OCI-LY3 (cell line): ENCODE measurements around the gene TMEM8B.

Source experiments
- H2AFZ ChIP-seq: fragments of 200-600, 300-600 bp; shearing (Covaris generic); 2 replicates; pipeline ENCODE4 v1.6.0; 2014; ENCODE audit warnings: antibody characterized with exemption, low read depth, low read length
- H3K27ac ChIP-seq: fragments of 200-600, 300-600 bp; sonication (generic); 2 replicates; pipeline ENCODE4 v1.5.1; 2014; ENCODE audit warnings: mild to moderate bottlenecking, low read length, moderate library complexity, mixed read lengths
- H3K27me3 ChIP-seq: fragments of 200-600, 300-600 bp; sonication (generic); 2 replicates; pipeline ENCODE4 v1.6.1; 2014; ENCODE audit warnings: low read depth, low read length, mixed read lengths
- H3K36me3 ChIP-seq: fragments of 200-600, 300-600 bp; sonication (generic); replicated peaks from 2 replicates; pipeline ENCODE3; 2014; ENCODE audit warnings: low read depth, low read length, mixed read lengths
- H3K4me1 ChIP-seq: fragments of 300-600, 200-600 bp; sonication (generic); 2 replicates; pipeline ENCODE4 v1.6.1; 2014; ENCODE audit warnings: low read length, mixed read lengths
- H3K4me2 ChIP-seq: fragments of 200-600, 300-600 bp; sonication (generic); 2 replicates; pipeline ENCODE4 v1.6.1; 2014; ENCODE audit warnings: low read length, mixed read lengths
- H3K4me3 ChIP-seq: fragments of 300-600, 200-600 bp; sonication (generic); 2 replicates; pipeline ENCODE4 v1.5.1; 2014; ENCODE audit warnings: antibody characterized with exemption, mild to moderate bottlenecking, low read length, moderate library complexity
- H3K79me2 ChIP-seq: fragments of 300-600, 200-600 bp; shearing (Covaris generic); 2 replicates; pipeline ENCODE4 v1.6.1; 2014; ENCODE audit warnings: mild to moderate bottlenecking, low read length, mixed read lengths
- H3K9ac ChIP-seq: fragments of 300-600, 200-600 bp; shearing (Covaris generic); 2 replicates; pipeline ENCODE4 v1.6.0; 2014; ENCODE audit warnings: mild to moderate bottlenecking, low read length, moderate library complexity
- H3K9me3 ChIP-seq: fragments of 200-600, 300-600 bp; shearing (Covaris generic); 2 replicates; pipeline ENCODE4 v1.6.1; 2014; ENCODE audit warnings: low read length, mixed read lengths; ENCODE audit not compliant: insufficient read depth
- H4K20me1 ChIP-seq: fragments of 200-600, 300-600 bp; sonication (generic); 2 replicates; pipeline ENCODE4 v1.6.1; 2016; ENCODE audit warnings: low read length, mixed read lengths; ENCODE audit not compliant: insufficient read depth
- EZH2phosphoT487 ChIP-seq: fragments of 200-600 bp; shearing (Covaris generic); IDR thresholded peaks from 2 replicates; pipeline ENCODE4 v1.6.1; 2018; ENCODE audit warnings: antibody characterized with exemption, mixed run types, low read depth
- TF ChIP-seq, protein P1 (sequence below): fragments of 200-600, 300-600 bp; sonication (generic); IDR thresholded peaks from 2 replicates; pipeline ENCODE4 v1.5.1; 2014; ENCODE audit warnings: antibody characterized with exemption, low read length, low read depth

The TMEM8B gene

DNA sequence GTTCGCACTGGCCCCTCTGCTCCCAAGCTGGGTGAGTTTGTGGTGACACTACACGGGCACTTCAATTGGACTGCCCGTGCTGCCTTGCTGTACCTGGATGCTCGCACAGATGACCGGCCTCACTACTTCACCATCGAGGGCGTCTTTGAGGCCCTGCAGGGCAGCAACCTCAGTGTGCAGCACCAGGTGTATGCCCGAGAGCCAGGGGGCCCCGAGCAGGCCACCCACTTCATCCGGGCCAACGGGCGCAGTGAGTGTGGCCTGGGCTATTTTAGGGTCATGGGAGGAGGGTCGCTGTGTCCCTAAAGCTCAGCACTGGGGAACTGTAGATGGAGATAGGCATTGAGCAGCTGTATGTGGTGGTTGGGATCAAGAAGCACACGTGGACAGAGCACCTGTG, 36.2 kb upstream of the TMEM8B start:
- no peaks in the 10 kb centered on the region for H3K79me2 ChIP-seq
- TF ChIP-seq, protein P1, sequence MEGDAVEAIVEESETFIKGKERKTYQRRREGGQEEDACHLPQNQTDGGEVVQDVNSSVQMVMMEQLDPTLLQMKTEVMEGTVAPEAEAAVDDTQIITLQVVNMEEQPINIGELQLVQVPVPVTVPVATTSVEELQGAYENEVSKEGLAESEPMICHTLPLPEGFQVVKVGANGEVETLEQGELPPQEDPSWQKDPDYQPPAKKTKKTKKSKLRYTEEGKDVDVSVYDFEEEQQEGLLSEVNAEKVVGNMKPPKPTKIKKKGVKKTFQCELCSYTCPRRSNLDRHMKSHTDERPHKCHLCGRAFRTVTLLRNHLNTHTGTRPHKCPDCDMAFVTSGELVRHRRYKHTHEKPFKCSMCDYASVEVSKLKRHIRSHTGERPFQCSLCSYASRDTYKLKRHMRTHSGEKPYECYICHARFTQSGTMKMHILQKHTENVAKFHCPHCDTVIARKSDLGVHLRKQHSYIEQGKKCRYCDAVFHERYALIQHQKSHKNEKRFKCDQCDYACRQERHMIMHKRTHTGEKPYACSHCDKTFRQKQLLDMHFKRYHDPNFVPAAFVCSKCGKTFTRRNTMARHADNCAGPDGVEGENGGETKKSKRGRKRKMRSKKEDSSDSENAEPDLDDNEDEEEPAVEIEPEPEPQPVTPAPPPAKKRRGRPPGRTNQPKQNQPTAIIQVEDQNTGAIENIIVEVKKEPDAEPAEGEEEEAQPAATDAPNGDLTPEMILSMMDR: no peak
- no peak for TF ChIP-seq EZH2phosphoT487
- H3K36me3 ChIP-seq: no peaks in the 10 kb centered on the region
- no peak overlapping the region for H3K9ac ChIP-seq
- no peaks in the 10 kb centered on the region for H3K27me3 ChIP-seq
- H4K20me1 ChIP-seq: no peaks in the 10 kb centered on the region
- peaks cover 31% of the 10 kb centered on the region for H3K4me1 ChIP-seq
- no peak overlapping the region for H2AFZ ChIP-seq
- no peak overlapping the region for H3K27ac ChIP-seq
- H3K9me3 ChIP-seq: no peaks in the 10 kb centered on the region
- no peak overlapping the region for H3K4me2 ChIP-seq
- H3K4me3 ChIP-seq: no peak overlapping the region

- H3K79me2 ChIP-seq: no peaks in the 10 kb centered on the region
- H3K27ac ChIP-seq: no peak overlapping the region
- TF ChIP-seq, protein P1: no peak
- TF ChIP-seq EZH2phosphoT487: no peak
- H3K4me1 ChIP-seq: peaks cover 29% of the 10 kb centered on the region
- H3K27me3 ChIP-seq: no peaks in the 10 kb centered on the region
- H3K4me2 ChIP-seq: no peak overlapping the region
- H3K36me3 ChIP-seq: no peaks in the 10 kb centered on the region
- H3K9me3 ChIP-seq: no peaks in the 10 kb centered on the region
- no peak overlapping the region for H3K9ac ChIP-seq
- no peak overlapping the region for H3K4me3 ChIP-seq
- no peaks in the 10 kb centered on the region for H4K20me1 ChIP-seq
- H2AFZ ChIP-seq: no peak overlapping the region
Measured at GRCh38 chr9:35793461-35793860, 35.6 kb upstream of the TMEM8B start.

- H3K4me2 ChIP-seq: no peak overlapping the region
- peaks cover 18% of the 10 kb centered on the region for H3K4me1 ChIP-seq
- TF ChIP-seq, protein P1: no peak
- TF ChIP-seq EZH2phosphoT487: no peak
- no peaks in the 10 kb centered on the region for H3K36me3 ChIP-seq
- no peaks in the 10 kb centered on the region for H4K20me1 ChIP-seq
- H3K9me3 ChIP-seq: no peaks in the 10 kb centered on the region
- no peaks in the 10 kb centered on the region for H3K79me2 ChIP-seq
- H3K9ac ChIP-seq: no peak overlapping the region
- no peak overlapping the region for H3K4me3 ChIP-seq
- H2AFZ ChIP-seq: no peak overlapping the region
- H3K27ac ChIP-seq: no peak overlapping the region
- H3K27me3 ChIP-seq: no peaks in the 10 kb centered on the region
Measured at GRCh38 chr9:35795695-35796094, 33.3 kb upstream of the TMEM8B start.

GRCh38 chr9:35797311-35798109, 31.5 kb upstream of the TMEM8B start:
- no peaks in the 10 kb centered on the region for H4K20me1 ChIP-seq
- no peaks in the 10 kb centered on the region for H3K27me3 ChIP-seq
- H2AFZ ChIP-seq: no peak overlapping the region
- no peak overlapping the region for H3K27ac ChIP-seq
- no peak overlapping the region for H3K4me3 ChIP-seq
- H3K36me3 ChIP-seq: no peaks in the 10 kb centered on the region
- TF ChIP-seq EZH2phosphoT487: no peak
- TF ChIP-seq, protein P1: no peak
- no peak overlapping the region for H3K9ac ChIP-seq
- no peak overlapping the region for H3K4me2 ChIP-seq
- no peaks in the 10 kb centered on the region for H3K79me2 ChIP-seq
- H3K9me3 ChIP-seq: no peaks in the 10 kb centered on the region
- H3K4me1 ChIP-seq: peaks cover 13% of the 10 kb centered on the region
